Stimulated activated effector memory CD8-positive, alpha-beta T cell treated with anti-CD3 and anti-CD28 coated beads, Interleukin-12 subunit alpha, Interleukin-12 subunit beta, amount 100 ng/mL, for 72 hours (primary cell): ENCODE measurements around the gene GPR146.
A peak's percentile ranks its signal among the peaks of the same experiment; 100 is the strongest.

Experiments
- ATAC-seq: fragments of 150-1000 bp; cut with Tn5 transposase; 2 replicates; pipeline ENCODE4 v1.10.0; 2021
- DNase-seq, 2 donors: peaks; one replicate each; pipeline ENCODE4 v3.0.0; 2021 to 2022; ENCODE audit warnings: low spot score in 2 of 2
- H3K27ac Mint-ChIP-seq: one replicate; pipeline ENCODE4 v1.8.0; 2022; ENCODE audit warnings: mild to moderate bottlenecking, mixed read lengths
- H3K36me3 Mint-ChIP-seq: one replicate; pipeline ENCODE4 v1.8.0; 2022; ENCODE audit warnings: mild to moderate bottlenecking, mixed read lengths
- H3K4me1 Mint-ChIP-seq: one replicate; pipeline ENCODE4 v1.8.0; 2022; ENCODE audit warnings: mixed read lengths
- H3K4me3 Mint-ChIP-seq: one replicate; pipeline ENCODE4 v1.8.0; 2022; ENCODE audit warnings: mild to moderate bottlenecking, mixed read lengths
- H3K9me3 Mint-ChIP-seq: one replicate; pipeline ENCODE4 v1.8.0; 2022; ENCODE audit warnings: mixed read lengths

The GPR146 gene

GRCh38 chr7:1055491-1055955 lies 11.2 kb downstream of the GPR146 start:
- Mint-ChIP-seq H3K9me3 (no peaks in the 10 kb centered on the region), H3K4me3 (no peak overlapping the region), H3K4me1 (peaks cover 15% of the 10 kb centered on the region), H3K27ac (no peak overlapping the region), H3K36me3 (no peaks in the 10 kb centered on the region)
- DNase-seq (no peak), ATAC-seq (no peak)

- Mint-ChIP-seq H3K4me1 (peaks cover 15% of the 10 kb centered on the region), H3K36me3 (no peaks in the 10 kb centered on the region), H3K9me3 (no peaks in the 10 kb centered on the region), H3K4me3 (no peak overlapping the region), H3K27ac (no peak overlapping the region)
- DNase-seq, result no peak
- ATAC-seq, result no peak
Observed at GRCh38 chr7:1055956-1056784, 11.8 kb downstream of the GPR146 start.

- ATAC-seq (no peak), DNase-seq (no peak)
- Mint-ChIP-seq H3K4me1 (peaks cover 10% of the 10 kb centered on the region), H3K27ac (no peak overlapping the region), H3K36me3 (no peaks in the 10 kb centered on the region), H3K9me3 (no peaks in the 10 kb centered on the region), H3K4me3 (no peak overlapping the region)
Observed at GRCh38 chr7:1056785-1057410, 12.6 kb downstream of the GPR146 start.

GRCh38 chr7:1057416-1058291 lies 13.3 kb downstream of the GPR146 start:
- no peaks in the 10 kb centered on the region for H3K9me3 Mint-ChIP-seq
- peaks cover 10% of the 10 kb centered on the region for H3K4me1 Mint-ChIP-seq
- no peak for ATAC-seq
- H3K4me3 Mint-ChIP-seq, result no peak overlapping the region
- H3K27ac Mint-ChIP-seq, result no peak overlapping the region
- DNase-seq, result no peak
- no peaks in the 10 kb centered on the region for H3K36me3 Mint-ChIP-seq

GRCh38 chr7:1058311-1058710 lies 14.0 kb downstream of the GPR146 start:
- H3K27ac Mint-ChIP-seq, result peak overlapping the region; percentile 60
- H3K4me1 Mint-ChIP-seq, result peaks cover 10% of the 10 kb centered on the region
- no peak for DNase-seq
- no peaks in the 10 kb centered on the region for H3K9me3 Mint-ChIP-seq
- peak overlapping the region; percentile 21 for H3K4me3 Mint-ChIP-seq
- H3K36me3 Mint-ChIP-seq, result peaks cover 5% of the 10 kb centered on the region
- no peak for ATAC-seq

- ATAC-seq (peak; percentile 80), DNase-seq (no peak)
- H3K27ac Mint-ChIP-seq, result peak overlapping the region; percentile 60
- peaks cover 10% of the 10 kb centered on the region for H3K4me1 Mint-ChIP-seq
- peaks cover 6% of the 10 kb centered on the region for H3K36me3 Mint-ChIP-seq
- H3K4me3 Mint-ChIP-seq, result peak overlapping the region; percentile 21
- no peaks in the 10 kb centered on the region for H3K9me3 Mint-ChIP-seq
Observed at GRCh38 chr7:1058821-1059199, 14.5 kb downstream of the GPR146 start.

GRCh38 chr7:1059200-1060091 lies 15.1 kb downstream of the GPR146 start:
- peak overlapping the region; percentile 21 for H3K4me3 Mint-ChIP-seq
- H3K36me3 Mint-ChIP-seq, result peaks cover 10% of the 10 kb centered on the region
- no peak for DNase-seq
- peak overlapping the region; percentile 60 for H3K27ac Mint-ChIP-seq
- peak; percentile 42 for ATAC-seq
- H3K4me1 Mint-ChIP-seq, result peaks cover 10% of the 10 kb centered on the region
- no peaks in the 10 kb centered on the region for H3K9me3 Mint-ChIP-seq

- no peaks in the 10 kb centered on the region for H3K9me3 Mint-ChIP-seq
- ATAC-seq, result no peak
- no peak overlapping the region for H3K4me3 Mint-ChIP-seq
- peaks cover 10% of the 10 kb centered on the region for H3K4me1 Mint-ChIP-seq
- DNase-seq, result no peak
- H3K36me3 Mint-ChIP-seq, result peaks cover 10% of the 10 kb centered on the region
- H3K27ac Mint-ChIP-seq, result no peak overlapping the region
Observed at GRCh38 chr7:1060315-1061072, 16.1 kb downstream of the GPR146 start.

GRCh38 chr7:1061180-1061579 lies 16.8 kb downstream of the GPR146 start:
- Mint-ChIP-seq H3K4me1 (peaks cover 10% of the 10 kb centered on the region), H3K27ac (peak overlapping the region; percentile 40), H3K9me3 (no peaks in the 10 kb centered on the region), H3K36me3 (peaks cover 10% of the 10 kb centered on the region), H3K4me3 (no peak overlapping the region)
- DNase-seq, result no peak
- no peak for ATAC-seq

GRCh38 chr7:1062296-1063294 lies 18.2 kb downstream of the GPR146 start:
- Mint-ChIP-seq H3K36me3 (peaks cover 10% of the 10 kb centered on the region), H3K27ac (peak overlapping the region; percentile 20), H3K4me3 (no peak overlapping the region), H3K9me3 (no peaks in the 10 kb centered on the region), H3K4me1 (peaks cover 10% of the 10 kb centered on the region)
- DNase-seq, result no peak
- no peak for ATAC-seq

GRCh38 chr7:1063361-1063760 lies 19.0 kb downstream of the GPR146 start:
- ATAC-seq (no peak), DNase-seq (no peak)
- no peaks in the 10 kb centered on the region for H3K9me3 Mint-ChIP-seq
- no peak overlapping the region for H3K4me3 Mint-ChIP-seq
- H3K4me1 Mint-ChIP-seq, result peaks cover 9% of the 10 kb centered on the region
- peaks cover 10% of the 10 kb centered on the region for H3K36me3 Mint-ChIP-seq
- peak overlapping the region; percentile 20 for H3K27ac Mint-ChIP-seq

GRCh38 chr7:1064581-1064980 lies 20.2 kb downstream of the GPR146 start:
- ATAC-seq, result no peak

GRCh38 chr7:1065263-1065584 lies 20.9 kb downstream of the GPR146 start:
- Mint-ChIP-seq H3K4me3 (peak overlapping the region; percentile 35), H3K4me1 (no peaks in the 10 kb centered on the region), H3K27ac (no peak overlapping the region), H3K9me3 (no peaks in the 10 kb centered on the region), H3K36me3 (peaks cover 10% of the 10 kb centered on the region)
- DNase-seq, result no peak
- ATAC-seq, result no peak

More at GRCh38 chr7:1064581-1064980, 20.2 kb downstream of the GPR146 start:
- H3K36me3 Mint-ChIP-seq, result peaks cover 10% of the 10 kb centered on the region
- no peaks in the 10 kb centered on the region for H3K9me3 Mint-ChIP-seq
- no peaks in the 10 kb centered on the region for H3K4me1 Mint-ChIP-seq
- H3K27ac Mint-ChIP-seq, result no peak overlapping the region
- no peak overlapping the region for H3K4me3 Mint-ChIP-seq
- DNase-seq, result no peak
